ENCODE results near the gene SAP30BP.

SAP30BP gene

GRCh38 chr17:75652341-75652740 lies 14.8 kb upstream of the SAP30BP start:
- no peak for DNase-seq

DNA sequence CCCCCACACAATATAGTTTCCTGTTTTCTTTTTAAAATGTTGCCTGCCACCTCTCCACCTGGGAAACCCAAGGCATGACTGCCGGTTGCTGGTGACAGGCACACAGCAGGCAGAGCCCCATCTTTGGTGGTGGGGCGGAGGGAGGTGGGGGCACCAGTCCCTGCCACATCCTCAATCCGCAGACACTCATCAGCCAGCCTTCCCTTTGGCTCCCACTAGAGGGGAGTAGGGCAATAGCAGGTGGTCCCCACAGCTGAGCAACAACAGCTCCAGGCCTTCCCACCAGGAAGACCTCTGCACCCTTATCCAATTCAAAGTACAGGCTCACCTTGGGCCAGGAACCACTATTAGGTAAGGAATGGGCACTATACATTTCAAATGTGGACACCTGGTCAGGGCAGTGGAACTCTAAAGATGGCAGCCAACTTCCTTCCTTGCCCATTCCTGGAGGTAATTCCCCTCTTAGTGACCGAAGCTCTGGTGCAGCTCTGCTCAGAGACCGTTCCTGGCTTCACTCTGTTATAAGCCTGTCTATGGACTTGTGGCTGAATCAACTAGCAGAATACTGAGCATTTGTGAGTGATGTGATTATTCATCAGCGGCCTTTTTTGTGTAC lies 14.1 kb upstream of the SAP30BP start:
- DNase-seq = no peak

DNA sequence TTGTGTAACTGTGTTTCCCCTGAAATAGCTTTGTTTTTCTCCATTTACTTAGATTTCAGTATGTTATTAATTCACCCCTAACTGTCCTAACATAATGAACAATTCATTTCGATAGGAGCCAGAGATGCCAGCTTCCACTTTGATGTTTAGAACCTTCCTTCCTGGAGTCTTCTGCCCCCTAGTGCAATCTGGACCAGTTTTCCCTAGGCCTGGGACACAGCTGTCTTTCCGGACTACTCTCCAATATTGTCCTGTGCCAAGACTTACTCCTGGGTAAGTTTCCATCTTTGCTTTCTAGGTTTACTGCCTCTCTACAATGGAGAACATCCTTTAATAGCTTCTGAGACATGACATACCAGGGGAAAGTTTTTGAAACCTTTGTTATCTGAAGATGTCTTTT lies 13.0 kb upstream of the SAP30BP start:
- DNase-seq = no peak

DNA sequence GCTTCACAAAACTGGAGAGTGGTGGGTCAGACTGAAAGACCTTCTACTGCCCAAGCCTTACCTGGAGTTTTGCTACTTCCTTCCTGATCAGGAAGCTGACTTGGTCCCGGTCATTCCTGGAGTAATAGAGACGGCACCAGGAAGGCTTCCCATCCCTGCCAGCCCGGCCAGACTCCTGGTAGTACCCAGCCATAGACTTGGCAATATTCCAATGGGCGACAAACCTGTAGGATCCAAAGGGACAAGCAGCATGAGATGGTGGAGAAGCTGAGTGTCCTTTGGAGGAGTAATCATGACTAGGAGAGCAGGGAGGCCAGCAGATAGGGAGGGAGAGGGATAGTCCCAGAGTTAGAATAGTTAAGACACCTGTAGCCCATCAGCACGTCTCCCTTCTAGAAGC lies 8.9 kb upstream of the SAP30BP start:
- DNase-seq = no peak

- DNase-seq = no peak
Measured at GRCh38 chr17:75661531-75661930, 5.6 kb upstream of the SAP30BP start.

- no peak for DNase-seq
Measured at GRCh38 chr17:75662511-75662910, 4.6 kb upstream of the SAP30BP start.

GRCh38 chr17:75664099-75664549 lies 3.0 kb upstream of the SAP30BP start:
- DNase-seq = no peak

DNA sequence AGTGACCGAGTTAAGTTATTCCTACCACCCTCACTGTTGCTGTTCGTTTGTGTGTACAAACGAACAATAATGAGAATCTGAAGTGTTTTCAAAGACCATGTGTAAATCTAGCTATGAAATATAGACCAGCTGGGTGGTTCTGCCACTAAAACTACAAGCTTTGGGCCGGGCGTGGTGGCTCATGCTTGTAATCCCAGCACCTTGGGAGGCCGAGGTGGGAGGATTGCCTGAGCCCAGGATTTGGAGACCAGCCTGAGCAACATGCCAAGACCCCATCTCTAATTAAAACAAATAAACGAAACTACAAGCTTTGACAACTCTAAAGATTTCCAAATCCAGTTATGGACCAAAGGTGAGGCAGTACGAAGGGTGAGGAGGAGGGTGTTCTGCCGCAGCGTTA lies 1.2 kb upstream of the SAP30BP start:
- DNase-seq = no peak

DNA sequence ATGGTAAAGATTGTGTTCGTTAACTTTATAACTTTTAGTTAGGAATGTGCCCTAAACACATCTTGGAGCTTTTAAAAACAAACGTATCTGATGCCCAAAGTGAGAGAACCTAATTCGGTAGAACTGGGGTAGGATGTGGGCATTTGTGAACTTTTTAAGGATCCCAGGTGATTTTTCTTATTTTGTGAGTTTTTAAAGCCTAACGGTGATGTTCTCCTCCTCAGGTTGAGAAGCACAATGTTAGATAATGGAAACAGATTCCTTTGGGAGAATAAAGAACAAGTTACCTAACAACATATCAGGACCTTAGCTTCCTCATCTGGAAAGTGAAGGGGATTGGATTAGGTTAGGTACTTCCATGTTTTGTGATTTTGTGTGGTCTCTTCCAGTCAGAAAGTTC lies 687 bp downstream of the SAP30BP start:
- DNase-seq = no peak

- DNase-seq = no peak
Measured at GRCh38 chr17:75668489-75668888, 1.4 kb downstream of the SAP30BP start.

DNA sequence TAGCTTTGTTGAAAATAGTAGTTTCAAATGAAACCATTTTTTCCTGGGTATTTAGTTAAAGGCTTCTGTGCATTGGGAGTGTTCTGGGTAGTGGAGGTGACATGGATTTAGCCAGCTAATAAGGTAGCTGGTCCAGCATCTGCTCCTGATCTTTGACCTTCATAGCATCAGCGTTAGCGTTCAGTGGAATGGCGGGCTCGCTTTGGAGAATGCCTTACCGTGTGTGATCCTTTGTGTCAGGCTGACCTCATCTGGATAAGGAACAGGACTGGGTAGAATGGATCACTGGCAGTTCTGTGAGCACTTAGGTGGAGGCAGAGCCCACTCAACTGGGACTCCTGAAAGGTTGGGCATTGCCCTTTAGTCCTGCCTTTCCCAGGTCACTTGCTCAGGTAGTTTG lies 3.7 kb downstream of the SAP30BP start:
- DNase-seq = no peak

- no peak for DNase-seq
Measured at GRCh38 chr17:75672011-75672410, 4.9 kb downstream of the SAP30BP start.

GRCh38 chr17:75673487-75673886 lies 6.3 kb downstream of the SAP30BP start:
- no peak for DNase-seq

DNA sequence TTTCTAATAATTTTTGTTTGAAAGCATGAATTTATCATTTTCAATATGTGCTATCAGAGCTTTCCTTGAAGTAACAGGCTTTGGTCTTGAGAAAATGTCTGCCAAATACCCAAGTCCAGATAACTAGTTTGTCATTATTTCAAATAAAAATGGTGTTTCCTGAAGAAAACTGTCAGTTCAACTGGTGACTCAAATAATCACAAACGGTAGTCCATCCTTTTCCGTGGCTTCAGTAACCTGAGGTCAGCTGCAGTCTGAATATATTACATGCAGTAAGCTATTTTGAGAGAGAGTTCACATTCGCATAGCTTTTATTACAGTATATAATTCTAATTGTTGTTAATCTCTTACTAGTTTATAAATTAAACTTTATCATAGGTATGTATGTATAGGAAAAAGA lies 9.3 kb downstream of the SAP30BP start:
- no peak for DNase-seq

DNA sequence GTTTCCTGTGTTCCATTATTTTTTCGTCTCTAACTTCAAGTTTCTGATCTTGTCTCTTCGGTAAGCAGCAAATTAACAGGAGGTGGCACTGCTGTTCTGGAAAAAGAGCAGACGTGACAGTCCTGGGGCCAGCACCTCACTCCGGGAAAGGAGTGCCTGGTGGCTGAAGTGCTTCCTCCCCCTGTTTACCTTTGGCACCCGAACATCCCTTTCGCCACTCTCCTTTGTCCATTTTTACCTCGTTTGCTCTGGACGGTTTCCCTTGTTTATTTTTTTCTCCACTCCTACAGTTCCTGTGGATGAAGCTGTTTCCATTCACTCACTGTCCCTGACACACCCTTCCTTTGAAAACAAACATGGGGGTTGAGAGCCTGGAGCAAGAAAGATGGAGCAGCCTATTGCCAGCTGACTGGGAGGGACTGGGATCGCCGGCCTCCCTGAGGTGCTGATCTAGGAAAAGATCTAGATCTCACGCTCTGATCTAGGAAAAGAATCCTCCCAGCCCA lies 12.6 kb downstream of the SAP30BP start:
- no peak for DNase-seq

DNA sequence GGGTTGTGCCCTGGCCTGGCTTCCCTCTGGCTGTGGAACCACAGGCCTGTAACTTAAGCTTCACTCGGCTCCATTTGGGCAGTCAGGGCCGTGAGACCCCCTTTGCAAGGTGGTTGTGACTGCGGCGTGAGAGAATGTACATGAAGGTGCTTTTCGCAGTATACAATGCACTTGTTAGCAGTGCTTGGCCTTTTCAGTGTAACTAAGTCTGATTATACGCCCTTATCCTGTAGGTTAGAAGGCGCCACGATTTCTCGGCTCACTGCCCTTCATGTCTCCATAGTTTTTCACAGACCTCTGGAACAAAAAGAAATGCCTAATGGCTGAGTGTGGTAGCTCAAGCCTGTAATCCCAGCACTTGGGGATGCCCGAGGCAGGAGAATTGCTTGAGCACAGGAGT lies 13.3 kb downstream of the SAP30BP start:
- no peak for DNase-seq

DNA sequence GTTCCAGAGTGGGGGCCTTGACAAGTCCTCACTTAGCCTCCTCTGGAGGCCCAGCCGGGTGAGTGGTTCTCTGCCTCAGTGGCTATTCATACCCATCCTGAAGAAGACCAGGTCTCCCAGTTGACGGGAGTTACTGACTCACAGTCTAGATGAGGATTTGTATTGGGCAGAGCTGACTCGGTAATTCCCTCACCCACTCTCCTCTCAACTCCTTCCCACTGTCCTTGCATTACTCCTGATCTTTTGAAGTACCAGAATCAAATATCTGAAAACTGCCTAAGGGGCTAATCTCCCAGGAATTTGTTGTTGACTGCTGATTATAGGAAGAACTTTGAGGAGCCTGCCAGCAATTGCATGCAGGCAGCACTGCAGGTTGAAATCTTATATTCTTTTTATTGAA lies 14.2 kb downstream of the SAP30BP start:
- no peak for DNase-seq

- no peak for DNase-seq
Measured at GRCh38 chr17:75683583-75683982, 16.4 kb downstream of the SAP30BP start.

DNA sequence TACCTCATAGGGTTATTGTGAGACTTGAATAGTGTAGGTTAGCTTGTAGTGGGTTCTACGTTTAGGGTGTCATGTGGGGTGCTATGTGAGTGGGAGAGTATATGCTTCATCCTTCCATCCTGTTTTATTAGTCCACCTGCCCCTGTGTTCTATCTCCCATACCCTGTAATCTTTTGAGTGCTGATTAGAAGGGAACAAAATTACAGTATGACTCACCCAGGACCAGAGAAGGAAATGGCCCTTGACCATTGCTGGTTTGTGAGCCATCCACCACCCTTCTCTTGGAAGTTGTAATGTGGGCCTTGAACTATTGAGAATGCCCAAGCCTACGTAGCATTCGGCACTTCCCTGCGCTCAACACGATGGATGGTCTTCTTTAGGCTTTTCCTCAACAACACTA lies 17.1 kb downstream of the SAP30BP start:
- DNase-seq = no peak

DNA sequence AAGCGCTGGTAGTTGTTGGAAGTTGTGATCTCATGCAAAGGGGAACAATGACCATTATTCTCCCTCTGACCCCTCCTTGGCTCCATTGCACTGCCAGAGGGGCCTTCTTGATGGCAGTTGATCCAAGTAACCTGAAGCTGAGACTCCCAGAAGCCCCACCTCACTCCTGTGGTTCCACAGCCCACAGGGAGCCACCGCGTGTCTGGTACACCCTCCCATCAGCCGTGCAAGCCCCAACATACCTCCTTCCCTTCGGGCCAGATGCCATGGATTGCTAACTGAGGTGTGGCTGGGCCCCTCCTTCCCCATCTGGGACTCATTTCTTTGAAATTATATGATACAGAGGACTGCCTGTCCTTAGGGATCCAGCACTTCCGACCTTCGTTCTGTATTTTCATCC lies 17.8 kb downstream of the SAP30BP start:
- no peak for DNase-seq

DNA sequence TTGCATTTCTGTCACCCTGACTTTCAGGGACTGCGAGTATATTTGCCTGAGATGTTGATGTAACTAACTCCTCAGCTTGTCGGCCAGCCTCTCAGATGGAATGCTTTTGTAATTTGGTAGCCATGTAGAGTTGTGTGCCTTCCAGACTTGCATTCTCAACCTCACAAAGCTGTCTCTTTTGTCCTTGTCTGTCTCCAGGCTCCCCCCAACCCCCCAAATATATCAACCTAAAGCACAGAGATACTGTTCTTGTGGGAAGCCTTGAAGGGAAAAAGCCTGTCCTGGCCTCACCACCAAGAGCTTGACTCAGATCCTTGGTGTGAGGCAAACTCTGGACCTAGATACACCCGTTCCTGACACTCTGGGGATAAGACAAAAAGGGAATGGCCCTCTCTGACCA lies 18.4 kb downstream of the SAP30BP start:
- no peak for DNase-seq

- no peak for DNase-seq
Measured at GRCh38 chr17:75688209-75688825, 21.2 kb downstream of the SAP30BP start.

- DNase-seq = no peak
Measured at GRCh38 chr17:75689441-75689873, 22.3 kb downstream of the SAP30BP start.

DNA sequence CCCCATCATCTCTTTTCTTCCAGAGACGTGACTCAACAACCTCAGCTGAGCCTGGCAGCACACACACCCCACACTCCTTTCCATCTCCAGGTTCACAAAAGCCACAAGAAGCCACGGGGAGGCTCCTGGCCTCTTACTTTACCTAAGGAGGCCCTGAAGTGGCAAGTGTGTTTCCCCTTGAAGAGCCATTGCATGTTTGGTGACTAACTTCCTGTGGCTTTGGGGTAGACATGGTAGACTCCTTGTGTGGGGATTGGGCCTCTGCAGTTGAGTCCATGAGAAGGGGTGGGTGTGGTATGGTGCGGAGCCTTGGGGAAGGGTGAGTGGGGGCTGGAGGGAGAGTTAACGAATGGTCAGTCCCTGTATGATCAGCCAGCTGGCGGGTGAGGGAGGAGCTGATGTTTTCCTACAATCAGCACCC lies 24.2 kb downstream of the SAP30BP start:
- no peak for DNase-seq
